HG02610 (cell line): ENCODE results near the gene PPTC7.
"Not testable (repeated sequence)": the region's sequence is repeated elsewhere in the genome, so short reads cannot be mapped to it uniquely, and the experiment has no call there.

Experiments used
- ATAC-seq: cut with Tn5 transposase; IDR thresholded peaks from one replicate; pipeline ENCODE4 v1.9.1; 2021; ENCODE audit warnings: mild to moderate bottlenecking, moderate library complexity; ENCODE audit not compliant: unreplicated experiment

PPTC7 gene

DNA sequence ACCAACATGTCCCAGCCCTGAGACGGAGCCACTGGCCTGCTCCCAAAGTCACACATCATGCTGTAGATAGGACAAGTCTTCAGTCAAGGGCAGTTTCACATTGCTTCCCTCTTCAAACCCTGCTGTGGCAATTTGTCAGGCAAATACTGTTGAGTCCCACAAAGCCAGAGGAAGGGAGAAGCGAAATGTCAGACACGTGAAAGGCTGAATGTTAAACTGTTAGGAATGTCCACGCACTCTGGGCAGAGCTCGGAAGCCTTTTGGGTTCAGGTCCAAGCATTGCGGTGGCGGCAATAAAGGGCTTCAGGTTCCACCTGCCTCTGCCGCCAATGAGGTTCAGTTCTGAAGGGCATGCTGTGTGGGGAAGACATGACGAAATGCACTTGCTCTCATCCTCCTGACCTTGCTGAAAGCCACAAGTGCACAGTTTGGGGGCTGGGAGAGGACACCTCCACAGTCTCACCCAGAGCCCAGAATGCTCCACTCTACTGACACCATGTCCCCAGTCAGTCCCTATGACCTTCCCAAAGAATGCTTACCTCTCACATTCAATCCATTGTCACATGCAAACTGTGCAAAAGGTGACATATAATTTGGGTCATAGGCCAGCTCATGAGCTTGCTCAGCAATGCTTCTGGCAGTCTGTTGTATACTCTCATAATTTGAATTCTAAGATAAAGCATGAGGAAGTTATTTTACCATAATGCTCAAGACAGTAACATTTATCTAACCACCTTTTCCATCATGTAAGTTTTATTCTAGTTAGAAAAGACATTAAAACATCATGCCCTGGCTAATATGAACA lies 45.3 kb downstream of the PPTC7 start:
- ATAC-seq, result no peak

DNA sequence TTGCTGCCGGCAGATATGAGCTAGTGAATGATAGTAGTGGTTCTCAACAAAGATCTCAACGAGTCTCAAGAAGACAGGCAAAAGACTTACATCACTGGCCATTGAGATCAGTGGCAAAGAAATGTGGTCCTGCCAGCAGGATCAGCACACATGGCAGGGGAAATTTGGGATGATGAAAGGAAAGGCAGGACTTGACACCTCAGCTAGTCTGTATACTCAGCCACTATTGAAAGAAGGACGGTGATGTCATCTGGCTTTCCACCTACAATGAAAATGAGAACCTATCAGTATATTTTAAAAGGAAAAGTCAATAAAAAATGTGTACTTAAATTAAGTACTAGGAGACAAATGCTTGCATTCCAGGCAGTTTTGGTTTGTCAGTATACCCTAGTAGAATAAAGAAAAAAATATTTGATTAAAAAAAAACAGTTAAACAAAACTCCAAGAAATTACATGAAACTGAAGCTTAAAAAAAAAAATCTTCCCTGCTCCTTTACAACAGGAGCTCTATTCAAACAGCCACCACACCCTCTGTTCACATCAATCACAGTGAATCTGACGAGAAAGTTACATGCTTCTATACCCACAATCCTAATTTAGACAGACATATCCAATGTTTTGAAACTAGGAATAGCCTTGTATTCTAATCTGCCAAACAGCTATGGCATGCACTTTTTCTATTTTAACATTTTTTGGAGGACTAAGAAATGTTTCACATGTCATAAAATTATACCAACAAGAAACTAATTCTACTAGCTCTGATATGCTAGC lies 46.1 kb downstream of the PPTC7 start:
- ATAC-seq, result no peak

DNA sequence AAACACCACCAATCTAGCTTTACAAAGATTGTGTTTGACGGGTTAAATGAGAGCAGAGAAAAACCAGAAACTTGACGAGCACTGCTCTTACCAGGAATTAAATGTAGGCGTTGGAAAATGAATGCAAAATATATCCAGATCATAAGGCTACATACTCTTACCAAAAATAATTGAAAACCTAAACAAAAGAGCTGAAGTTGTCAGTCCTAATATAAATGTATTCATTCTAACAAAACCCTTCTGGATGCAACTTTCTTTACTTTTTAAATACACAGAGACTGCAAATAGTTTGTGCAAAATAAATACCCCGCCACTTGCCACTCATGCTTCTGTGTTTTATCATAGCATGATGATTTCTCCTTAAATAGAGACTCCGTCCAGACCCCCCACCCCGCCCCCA lies 48.3 kb downstream of the PPTC7 start:
- ATAC-seq, result no peak

DNA sequence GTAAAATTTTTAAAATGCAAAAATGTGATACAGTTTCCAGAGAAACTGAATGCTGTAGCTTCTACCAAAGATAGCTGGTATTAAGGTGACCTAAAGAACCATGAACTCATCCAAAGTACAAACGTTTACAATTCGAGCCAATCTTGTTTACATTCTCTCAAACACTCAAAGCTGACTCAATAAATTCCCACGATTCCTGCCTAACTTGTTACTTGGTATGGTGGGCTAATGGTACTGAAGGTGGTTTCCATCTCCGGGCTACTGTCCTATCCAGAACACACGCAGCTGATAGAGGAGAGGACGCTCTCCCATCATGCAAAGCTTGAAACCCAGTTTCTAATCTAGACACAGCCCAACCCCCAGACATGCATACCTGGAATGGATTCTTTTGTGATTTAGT lies 49.5 kb downstream of the PPTC7 start:
- no peak for ATAC-seq

DNA sequence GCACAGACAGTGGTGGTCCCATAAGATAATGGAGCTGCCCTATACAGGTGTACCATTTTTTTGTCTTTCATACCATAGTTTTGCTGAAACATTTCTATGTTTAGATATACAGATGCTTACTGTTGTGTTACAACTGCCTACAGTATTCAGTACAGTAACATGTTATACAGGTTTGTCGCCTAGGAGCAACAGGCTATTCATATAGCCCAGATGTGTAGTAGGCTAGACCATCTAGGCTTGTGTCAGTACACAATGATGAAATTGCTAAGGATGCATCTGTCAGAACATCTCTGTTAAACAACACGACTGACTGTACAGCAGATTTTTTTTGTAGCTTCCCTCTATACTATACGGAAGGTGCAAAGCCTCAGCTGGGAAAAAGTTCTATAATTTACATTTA lies 50.5 kb downstream of the PPTC7 start:
- no peak for ATAC-seq

DNA sequence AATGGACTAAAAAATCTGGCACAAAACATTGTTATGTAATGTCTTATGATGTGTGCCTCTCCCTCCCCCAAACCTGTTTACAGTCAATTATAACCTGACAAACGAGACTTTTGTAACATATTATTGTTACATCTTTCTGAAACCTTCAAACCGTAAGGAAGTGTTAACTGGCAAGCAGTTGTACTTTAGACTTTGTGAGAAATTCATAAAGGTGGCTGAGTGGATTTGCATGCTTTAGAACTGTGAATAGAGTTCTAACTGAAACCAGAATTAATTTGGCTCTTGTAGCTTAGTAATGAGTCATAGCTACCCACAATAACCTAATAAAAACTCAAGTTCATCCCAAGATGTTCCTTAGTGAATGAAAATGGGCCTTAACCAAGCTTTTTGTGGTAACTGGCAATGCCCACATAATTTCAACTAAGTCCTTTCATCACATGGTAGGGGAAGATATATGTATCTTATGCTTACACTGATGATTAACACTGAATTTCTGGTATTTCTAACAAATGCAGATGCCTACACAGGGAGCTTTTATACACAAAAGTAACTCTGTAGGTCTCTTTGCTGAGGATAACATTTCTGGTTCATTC lies 51.3 kb downstream of the PPTC7 start:
- ATAC-seq, result peak; percentile 86

DNA sequence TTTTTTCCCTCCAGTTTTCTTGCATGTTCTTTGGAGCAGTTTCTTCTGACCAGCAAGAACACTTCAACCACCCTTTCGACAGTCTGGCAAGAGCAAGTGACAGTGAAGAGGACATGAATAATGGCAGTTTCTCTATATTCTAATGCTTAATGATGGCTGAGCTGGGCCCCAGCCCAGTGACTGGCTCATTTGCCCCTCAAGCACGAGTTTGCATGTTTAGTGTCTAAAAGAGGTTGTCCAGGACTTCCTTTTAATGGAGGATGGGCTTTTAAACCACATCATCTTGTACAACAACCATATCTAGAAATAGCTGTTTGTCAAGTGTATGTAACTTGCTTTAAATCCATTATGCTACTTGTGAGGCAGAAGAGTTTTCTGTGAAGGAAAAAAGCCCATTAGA lies 52.6 kb downstream of the PPTC7 start:
- no peak for ATAC-seq

DNA sequence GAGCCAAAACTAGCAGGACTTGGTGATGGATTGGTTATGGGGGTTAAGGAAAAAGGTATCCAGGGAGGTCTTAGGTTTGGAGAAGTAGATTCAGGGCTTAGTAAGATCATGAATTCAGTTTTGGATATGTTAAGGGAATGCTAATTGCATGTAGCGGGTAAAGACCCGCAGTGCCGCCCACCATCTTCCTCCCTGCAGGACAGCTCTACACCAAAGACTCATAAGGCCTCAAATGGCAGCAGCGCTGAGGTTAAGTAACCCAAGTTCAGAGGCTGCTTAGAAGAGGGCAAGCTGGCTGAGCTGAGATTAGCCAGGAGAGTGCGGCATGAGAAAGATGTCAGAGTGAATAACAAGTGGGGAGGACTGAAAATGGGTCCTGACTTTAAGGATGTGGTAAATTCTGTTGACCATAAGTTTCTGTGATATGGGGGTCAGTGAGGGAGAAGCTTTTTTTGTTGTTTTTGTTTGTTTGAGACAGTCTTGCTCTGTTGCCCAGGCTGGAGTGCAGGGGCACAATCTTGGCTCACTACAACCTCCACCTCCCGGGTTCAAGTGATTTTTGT lies 54.8 kb downstream of the PPTC7 start:
- no peak for ATAC-seq

DNA sequence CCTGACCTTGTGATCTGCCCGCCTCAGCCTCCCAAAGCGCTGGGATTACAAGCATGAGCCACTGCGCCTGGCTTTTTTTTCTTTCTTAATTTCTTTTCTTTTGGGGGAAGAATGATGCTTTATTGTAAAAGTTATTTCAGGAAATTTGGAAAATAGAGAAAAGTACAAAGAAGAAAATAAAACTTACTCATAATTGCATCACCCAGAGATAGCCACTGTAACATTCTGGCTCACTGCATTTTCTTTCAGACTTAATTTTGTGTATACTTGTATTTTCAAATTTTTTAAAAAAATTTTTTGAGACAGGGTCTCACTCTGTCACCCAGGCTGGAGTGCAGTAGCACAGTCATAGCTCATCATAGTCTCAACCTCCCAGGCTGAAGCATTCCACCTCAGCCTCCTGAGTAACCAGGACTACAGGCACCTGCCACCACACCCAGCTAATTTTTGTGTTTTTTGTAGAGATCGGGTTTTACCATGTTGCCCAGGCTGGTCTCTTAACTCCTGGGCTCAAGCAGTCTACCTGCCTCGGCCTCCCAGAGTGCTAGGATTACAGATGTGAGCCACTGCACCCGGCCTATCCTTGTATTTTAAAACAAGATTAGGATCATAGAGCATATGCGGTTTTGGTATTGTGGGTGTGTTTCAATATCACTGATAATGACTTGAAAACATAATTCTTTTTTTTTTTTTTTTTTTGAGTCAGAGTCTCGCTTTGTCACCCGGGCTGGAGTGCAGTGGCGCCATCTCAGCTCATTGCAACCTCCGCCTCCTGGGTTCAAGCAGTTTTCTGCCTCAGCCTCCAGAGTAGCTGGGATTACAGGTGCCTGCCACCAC lies 62.0 kb downstream of the PPTC7 start:
- ATAC-seq, result not testable (repeated sequence)

DNA sequence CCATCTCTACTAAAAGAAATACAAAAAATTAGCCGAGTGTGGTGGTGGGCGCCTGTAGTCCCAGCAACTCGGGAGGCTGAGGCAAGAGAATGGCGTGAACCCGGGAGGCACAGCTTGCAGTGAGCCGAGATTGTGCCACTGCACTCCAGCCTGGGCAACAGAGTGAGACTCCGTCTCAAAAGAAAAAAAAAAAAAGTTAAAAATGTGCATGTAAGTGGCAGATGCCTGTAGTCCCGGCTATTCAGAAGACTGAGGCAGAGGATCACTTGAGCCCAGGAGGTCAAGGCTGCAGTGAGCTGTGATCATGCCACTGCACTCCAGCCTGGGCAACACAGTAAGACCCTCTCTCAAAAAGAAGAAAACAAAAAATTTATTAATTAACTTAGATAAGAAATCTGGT lies 65.1 kb downstream of the PPTC7 start:
- not testable (repeated sequence) for ATAC-seq

DNA sequence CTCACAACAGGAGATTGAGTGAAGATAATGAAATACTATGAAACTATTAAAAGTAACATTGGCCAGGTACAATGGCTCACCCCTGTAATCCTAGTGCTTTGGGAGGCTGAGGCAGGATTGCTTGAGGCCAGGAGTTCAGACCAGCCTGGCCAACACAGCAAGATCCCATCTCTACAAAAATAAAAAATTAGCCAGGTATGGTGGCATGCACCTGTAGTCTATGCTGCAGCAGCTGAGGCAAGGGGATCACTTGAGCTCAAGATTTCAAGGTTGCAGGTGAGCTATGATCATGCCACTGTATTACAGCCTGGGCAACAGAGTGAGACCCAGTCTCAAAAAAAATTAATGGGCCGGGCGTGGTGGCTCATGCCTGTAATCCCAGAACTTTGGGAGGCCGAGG lies 66.1 kb downstream of the PPTC7 start:
- ATAC-seq, result no peak

DNA sequence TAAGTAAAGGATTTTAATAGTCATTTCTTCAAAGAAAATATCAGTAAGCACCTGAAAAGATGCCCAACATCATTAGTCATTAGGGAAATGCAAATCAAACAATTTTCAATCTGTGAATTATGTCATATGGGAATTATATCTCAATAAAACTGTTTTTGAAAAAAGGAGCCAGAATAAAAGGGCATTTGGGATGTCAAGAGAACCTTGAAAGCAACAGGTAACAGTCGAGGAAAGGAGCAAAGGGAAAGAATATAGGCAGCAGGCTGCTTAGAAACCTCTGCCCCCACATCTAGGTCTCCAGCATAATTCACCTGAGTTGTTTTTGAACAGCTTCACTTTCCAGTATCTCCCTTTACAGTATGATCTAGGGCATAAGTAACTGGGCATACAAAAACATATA lies 68.8 kb downstream of the PPTC7 start:
- no peak for ATAC-seq

DNA sequence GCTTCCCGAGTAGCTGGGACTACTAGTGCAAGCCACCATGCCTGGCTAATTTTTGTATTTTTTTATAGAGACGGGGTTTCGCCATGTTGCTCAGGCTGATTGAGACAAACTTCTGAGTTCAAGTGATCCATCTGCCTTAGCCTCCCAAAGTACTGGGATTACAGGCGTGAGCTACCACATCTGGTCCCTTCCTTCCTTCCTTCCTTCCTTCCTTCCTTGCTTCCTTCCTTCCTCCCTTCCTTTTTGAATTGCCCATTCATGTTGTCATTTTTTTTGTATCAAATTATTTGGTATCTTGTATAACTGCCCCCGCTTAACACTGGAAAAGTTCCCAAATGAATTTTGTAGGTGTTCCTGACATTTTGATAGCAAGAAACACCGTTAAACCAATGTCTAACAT lies 69.3 kb downstream of the PPTC7 start:
- ATAC-seq, result no peak

DNA sequence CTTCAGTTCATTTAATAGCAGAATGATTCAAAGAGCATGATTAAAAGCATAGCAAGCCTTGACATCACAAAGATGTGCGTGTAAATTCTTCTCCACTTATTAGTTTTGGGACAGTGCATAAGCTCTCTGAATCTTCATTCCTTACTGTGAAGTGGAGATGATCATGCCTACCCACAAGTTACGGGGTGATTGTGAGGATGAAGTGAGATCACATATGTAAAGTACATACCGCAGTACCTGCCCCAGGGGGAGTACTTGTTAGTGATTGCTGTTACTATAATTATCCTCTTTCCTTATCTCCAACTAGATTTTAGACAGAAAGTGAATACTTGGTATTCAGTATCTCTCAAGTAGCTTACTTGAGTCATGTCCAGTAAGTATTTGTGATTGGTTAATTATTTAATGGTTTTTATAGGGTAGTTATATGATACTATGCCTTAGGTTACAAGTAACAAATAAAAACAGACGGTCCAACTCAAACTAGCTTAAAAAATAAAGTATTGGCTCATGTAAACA lies 75.0 kb downstream of the PPTC7 start:
- ATAC-seq, result no peak

DNA sequence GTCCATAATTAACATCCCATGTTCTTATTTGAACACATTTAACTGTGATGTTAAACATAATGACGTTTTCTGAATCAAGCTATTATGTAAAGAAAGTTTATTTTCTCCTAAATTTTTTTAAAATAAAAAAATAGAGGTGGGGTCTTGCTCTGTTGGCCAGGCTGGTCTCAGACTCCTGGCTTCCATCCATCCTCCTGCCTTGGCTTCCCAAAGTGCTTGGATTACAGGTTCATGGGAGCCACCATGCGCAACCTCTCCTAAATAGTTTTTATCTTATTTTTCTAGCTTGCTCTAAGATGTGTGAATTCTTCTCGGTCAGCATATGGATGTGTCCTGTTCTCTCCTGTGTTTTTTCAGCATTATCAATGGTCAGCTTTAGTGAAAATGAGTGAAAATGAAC lies 77.8 kb downstream of the PPTC7 start:
- no peak for ATAC-seq

DNA sequence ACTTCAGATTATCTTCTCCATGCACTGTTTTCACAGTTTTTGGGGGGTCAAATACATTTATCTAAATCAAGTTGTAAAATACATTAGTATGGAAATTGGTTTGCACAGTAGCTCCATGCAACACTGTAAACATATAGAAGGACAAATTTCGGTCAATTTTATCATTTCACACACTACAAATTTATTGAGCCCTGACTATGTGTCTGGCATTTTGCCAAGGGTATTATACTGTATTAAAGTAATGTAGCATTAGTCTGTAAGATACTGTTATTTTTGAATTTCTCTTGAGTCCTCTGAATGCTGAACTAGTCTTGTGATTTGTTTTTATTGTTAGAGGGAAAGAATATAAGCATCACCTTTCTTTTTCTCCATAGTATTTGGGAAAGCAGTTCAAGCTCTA lies 79.7 kb downstream of the PPTC7 start:
- no peak for ATAC-seq

DNA sequence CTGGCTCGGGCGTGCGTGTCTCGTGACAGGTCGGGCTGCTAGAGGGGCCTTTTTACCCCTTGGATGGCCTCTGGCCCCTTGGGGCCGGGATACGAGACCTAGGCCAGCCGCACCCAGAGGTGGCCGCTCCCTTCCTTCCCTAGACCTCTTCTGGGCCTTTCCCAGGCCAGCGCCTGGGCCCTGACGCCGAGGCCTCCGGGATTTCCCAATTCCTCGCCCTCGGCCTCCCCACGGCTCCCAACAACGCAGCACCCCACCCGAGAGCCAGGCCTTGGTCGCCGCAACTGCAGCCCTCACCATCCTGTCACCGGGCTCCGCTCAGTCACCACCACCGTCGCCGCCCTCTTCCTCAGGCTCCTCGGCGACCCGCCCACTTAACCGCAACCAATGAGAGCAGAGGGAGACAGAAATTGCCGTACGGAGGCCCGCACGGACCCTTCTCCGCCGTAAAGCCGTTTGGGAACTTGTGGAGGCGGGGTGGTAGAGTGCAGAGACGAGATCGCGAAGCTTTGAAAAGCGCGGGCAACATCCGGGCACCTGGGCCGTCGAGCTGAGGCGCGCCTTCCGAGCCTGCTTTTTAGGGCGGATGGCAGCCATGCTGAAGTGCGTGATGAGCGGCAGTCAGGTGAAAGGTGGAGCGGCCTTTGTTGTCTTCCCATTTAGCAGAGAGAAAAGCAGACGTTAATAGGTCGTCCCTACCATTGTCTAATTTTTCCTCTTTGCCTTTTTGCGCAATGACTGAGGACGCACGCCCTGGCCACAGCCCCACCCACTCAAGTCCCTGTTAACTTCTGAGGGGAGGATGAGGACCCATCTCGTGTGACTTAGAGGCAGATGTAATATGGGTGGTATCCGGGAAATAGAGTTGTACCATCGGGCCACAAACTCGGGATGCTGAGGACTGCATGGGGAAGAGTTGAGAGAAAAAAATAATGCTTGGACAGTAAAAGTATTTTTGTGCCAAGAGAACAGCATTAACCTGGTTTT lies 81.1 kb downstream of the PPTC7 start, which contains the start of the genes RAD9B and VPS29:
Gene RAD9B, plus strand, starts transcription at position 580 of the 987 bp plus-strand sequence. Its CDS starts 7 bp downstream, at position 587.
Gene VPS29, minus strand, starts transcription at position 360 of the 987 bp plus-strand sequence. Its CDS starts 60 bp downstream, at position 300.
- peak; percentile 91 for ATAC-seq

DNA sequence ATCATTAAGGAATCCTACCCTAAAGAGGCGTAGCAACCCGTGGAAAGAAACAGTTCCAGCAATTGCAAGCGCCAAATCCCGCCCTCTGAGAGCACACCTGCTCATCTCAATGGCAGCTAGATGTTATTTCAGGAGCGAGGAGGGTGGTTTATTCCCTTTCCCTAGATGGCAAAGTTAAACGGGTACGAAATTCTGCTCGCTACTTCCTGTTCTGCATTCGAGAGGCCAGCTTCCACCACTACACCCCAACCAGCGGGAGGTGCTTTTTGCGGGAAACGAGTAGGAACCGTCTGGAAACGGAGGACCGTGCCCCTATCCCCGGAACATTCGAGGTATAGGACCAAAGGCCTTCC lies 81.7 kb downstream of the PPTC7 start:
- ATAC-seq, result peak; percentile 10
